Measurements from ENCODE around the gene VPS13D. TPM values are rescaled to one million over a fixed set of nuclear protein-coding genes. Genes with fewer than 3 reads are reported as not detected.

VPS13D gene
- total and polyA plus RNA-seq, 2 experiments from 2014 or later, result 10.7 to 34.9 TPM

GRCh38 chr1:12552951-12553921 lies 323.4 kb downstream of the VPS13D start:
- H3K79me2 ChIP-seq (replicated peaks; ENCODE audit: insufficient read depth), result no peaks in the 10 kb centered on the region
- peaks cover 13% of the 10 kb centered on the region for H3K9me3 Mint-ChIP-seq
- H3K36me3 Mint-ChIP-seq (ENCODE audit: low read depth), result peaks cover 13% of the 10 kb centered on the region
- H3K27ac Mint-ChIP-seq, result no peak overlapping the region
- no peak overlapping the region for H3K4me3 ChIP-seq
- DNase-seq (ENCODE audit: low spot score) (peak; percentile 27), ATAC-seq (peak; percentile 17)
- H3K4me2 ChIP-seq, result no peak overlapping the region
- peaks cover 5% of the 10 kb centered on the region for H3K27me3 Mint-ChIP-seq (ENCODE audit: insufficient read depth, low read depth, poor library complexity)
- H3K27me3 ChIP-seq (ENCODE audit: insufficient read depth), result no peaks in the 10 kb centered on the region
- no peaks in the 10 kb centered on the region for H4K20me1 ChIP-seq (replicated peaks; ENCODE audit: insufficient read depth)
- TF ChIP-seq POLR2AphosphoS5 (IDR thresholded peaks at IDR 0.05; ENCODE audit: low read depth) (no peak), CREB1 (CRISPR knock-in tag; IDR thresholded peaks at IDR 0.05; ENCODE audit: low read depth) (no peak), JUNB (IDR thresholded peaks at IDR 0.05; ENCODE audit: unreplicated experiment) (no peak), CTCF (conservative IDR thresholded peaks at IDR 0.05; ENCODE audit: low read depth in 2 of 2) (no peak), EZH2phosphoT487 (IDR thresholded peaks at IDR 0.05; ENCODE audit: unreplicated experiment) (no peak), ZNF331 (CRISPR knock-in tag; IDR thresholded peaks at IDR 0.05; ENCODE audit: low read depth) (no peak), NANOG (IDR thresholded peaks at IDR 0.05; ENCODE audit: borderline replicate concordance) (no peak), ZNF114 (CRISPR knock-in tag; IDR thresholded peaks at IDR 0.05) (no peak), EZH2 (IDR thresholded peaks at IDR 0.05; ENCODE audit: low read depth, unreplicated experiment) (no peak), STAT1 (IDR thresholded peaks at IDR 0.05; ENCODE audit: unreplicated experiment) (no peak)
- TF ChIP-seq, protein P1, sequence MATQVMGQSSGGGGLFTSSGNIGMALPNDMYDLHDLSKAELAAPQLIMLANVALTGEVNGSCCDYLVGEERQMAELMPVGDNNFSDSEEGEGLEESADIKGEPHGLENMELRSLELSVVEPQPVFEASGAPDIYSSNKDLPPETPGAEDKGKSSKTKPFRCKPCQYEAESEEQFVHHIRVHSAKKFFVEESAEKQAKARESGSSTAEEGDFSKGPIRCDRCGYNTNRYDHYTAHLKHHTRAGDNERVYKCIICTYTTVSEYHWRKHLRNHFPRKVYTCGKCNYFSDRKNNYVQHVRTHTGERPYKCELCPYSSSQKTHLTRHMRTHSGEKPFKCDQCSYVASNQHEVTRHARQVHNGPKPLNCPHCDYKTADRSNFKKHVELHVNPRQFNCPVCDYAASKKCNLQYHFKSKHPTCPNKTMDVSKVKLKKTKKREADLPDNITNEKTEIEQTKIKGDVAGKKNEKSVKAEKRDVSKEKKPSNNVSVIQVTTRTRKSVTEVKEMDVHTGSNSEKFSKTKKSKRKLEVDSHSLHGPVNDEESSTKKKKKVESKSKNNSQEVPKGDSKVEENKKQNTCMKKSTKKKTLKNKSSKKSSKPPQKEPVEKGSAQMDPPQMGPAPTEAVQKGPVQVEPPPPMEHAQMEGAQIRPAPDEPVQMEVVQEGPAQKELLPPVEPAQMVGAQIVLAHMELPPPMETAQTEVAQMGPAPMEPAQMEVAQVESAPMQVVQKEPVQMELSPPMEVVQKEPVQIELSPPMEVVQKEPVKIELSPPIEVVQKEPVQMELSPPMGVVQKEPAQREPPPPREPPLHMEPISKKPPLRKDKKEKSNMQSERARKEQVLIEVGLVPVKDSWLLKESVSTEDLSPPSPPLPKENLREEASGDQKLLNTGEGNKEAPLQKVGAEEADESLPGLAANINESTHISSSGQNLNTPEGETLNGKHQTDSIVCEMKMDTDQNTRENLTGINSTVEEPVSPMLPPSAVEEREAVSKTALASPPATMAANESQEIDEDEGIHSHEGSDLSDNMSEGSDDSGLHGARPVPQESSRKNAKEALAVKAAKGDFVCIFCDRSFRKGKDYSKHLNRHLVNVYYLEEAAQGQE (IDR thresholded peaks at IDR 0.05; ENCODE audit: unreplicated experiment), result no peak
- TF ChIP-seq, protein P2, sequence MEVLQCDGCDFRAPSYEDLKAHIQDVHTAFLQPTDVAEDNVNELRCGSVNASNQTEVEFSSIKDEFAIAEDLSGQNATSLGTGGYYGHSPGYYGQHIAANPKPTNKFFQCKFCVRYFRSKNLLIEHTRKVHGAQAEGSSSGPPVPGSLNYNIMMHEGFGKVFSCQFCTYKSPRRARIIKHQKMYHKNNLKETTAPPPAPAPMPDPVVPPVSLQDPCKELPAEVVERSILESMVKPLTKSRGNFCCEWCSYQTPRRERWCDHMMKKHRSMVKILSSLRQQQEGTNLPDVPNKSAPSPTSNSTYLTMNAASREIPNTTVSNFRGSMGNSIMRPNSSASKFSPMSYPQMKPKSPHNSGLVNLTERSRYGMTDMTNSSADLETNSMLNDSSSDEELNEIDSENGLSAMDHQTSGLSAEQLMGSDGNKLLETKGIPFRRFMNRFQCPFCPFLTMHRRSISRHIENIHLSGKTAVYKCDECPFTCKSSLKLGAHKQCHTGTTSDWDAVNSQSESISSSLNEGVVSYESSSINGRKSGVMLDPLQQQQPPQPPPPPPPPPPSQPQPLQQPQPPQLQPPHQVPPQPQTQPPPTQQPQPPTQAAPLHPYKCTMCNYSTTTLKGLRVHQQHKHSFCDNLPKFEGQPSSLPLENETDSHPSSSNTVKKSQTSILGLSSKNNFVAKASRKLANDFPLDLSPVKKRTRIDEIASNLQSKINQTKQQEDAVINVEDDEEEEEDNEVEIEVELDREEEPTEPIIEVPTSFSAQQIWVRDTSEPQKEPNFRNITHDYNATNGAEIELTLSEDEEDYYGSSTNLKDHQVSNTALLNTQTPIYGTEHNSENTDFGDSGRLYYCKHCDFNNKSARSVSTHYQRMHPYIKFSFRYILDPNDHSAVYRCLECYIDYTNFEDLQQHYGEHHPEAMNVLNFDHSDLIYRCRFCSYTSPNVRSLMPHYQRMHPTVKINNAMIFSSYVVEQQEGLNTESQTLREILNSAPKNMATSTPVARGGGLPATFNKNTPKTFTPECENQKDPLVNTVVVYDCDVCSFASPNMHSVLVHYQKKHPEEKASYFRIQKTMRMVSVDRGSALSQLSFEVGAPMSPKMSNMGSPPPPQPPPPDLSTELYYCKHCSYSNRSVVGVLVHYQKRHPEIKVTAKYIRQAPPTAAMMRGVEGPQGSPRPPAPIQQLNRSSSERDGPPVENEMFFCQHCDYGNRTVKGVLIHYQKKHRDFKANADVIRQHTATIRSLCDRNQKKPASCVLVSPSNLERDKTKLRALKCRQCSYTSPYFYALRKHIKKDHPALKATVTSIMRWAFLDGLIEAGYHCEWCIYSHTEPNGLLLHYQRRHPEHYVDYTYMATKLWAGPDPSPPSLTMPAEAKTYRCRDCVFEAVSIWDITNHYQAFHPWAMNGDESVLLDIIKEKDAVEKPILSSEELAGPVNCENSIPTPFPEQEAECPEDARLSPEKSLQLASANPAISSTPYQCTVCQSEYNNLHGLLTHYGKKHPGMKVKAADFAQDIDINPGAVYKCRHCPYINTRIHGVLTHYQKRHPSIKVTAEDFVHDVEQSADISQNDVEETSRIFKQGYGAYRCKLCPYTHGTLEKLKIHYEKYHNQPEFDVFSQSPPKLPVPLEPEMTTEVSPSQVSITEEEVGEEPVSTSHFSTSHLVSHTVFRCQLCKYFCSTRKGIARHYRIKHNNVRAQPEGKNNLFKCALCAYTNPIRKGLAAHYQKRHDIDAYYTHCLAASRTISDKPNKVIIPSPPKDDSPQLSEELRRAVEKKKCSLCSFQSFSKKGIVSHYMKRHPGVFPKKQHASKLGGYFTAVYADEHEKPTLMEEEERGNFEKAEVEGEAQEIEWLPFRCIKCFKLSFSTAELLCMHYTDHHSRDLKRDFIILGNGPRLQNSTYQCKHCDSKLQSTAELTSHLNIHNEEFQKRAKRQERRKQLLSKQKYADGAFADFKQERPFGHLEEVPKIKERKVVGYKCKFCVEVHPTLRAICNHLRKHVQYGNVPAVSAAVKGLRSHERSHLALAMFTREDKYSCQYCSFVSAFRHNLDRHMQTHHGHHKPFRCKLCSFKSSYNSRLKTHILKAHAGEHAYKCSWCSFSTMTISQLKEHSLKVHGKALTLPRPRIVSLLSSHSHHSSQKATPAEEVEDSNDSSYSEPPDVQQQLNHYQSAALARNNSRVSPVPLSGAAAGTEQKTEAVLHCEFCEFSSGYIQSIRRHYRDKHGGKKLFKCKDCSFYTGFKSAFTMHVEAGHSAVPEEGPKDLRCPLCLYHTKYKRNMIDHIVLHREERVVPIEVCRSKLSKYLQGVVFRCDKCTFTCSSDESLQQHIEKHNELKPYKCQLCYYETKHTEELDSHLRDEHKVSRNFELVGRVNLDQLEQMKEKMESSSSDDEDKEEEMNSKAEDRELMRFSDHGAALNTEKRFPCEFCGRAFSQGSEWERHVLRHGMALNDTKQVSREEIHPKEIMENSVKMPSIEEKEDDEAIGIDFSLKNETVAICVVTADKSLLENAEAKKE (CRISPR knock-in tag; IDR thresholded peaks at IDR 0.05), result no peak
- TF ChIP-seq, protein P3, sequence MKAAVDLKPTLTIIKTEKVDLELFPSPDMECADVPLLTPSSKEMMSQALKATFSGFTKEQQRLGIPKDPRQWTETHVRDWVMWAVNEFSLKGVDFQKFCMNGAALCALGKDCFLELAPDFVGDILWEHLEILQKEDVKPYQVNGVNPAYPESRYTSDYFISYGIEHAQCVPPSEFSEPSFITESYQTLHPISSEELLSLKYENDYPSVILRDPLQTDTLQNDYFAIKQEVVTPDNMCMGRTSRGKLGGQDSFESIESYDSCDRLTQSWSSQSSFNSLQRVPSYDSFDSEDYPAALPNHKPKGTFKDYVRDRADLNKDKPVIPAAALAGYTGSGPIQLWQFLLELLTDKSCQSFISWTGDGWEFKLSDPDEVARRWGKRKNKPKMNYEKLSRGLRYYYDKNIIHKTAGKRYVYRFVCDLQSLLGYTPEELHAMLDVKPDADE (IDR thresholded peaks at IDR 0.05), result no peak
- H3K4me3 Mint-ChIP-seq, result no peak overlapping the region
- peaks cover 4% of the 10 kb centered on the region; the same call in 1 of the 2 replicates for H3K4me1 ChIP-seq (ENCODE audit: insufficient read depth)
- no peaks in the 10 kb centered on the region for H3K9me2 ChIP-seq (ENCODE audit: insufficient read depth)
- H3K27ac ChIP-seq (ENCODE audit: low read depth), result no peak overlapping the region
- peaks cover 18% of the 10 kb centered on the region for H3K4me1 Mint-ChIP-seq
- H2AFZ ChIP-seq, result peak overlapping the region; percentile 52; the same call in 1 of the 2 replicates
- no peaks in the 10 kb centered on the region for H3K36me3 ChIP-seq (ENCODE audit: insufficient read depth)
- no peaks in the 10 kb centered on the region for H3F3A ChIP-seq (replicated peaks; ENCODE audit: low read depth)

All from GM23338 (cell line).